SK-N-SH (cell line): ENCODE results near the gene DPP10. TPM values are rescaled to one million over a fixed set of nuclear protein-coding genes. Genes with fewer than 3 reads are reported as not detected.

Source experiments
- CTCF ChIA-PET: fragments of 300-600, 350-600 bp; formaldehyde crosslinking; extraction: SDS; loops from one replicate; lab custom pipeline; 2021; lab: Yijun Ruan, JAX
- POLR2A ChIA-PET: fragments of 350-600 bp; sonication (Branson Sonifier 250); formaldehyde crosslinking; extraction: SDS; loops from one replicate; lab custom pipeline; 2020; ENCODE audit warnings: antibody characterized with exemption, inconsistent platforms; lab: Yijun Ruan, JAX
- DNase-seq: peaks from one replicate; pipeline ENCODE4 v3.0.0; 2012
- H2AFZ ChIP-seq: fragments of 200-600 bp; sonication (generic); 2 replicates; pipeline ENCODE4 v1.8.1; 2016; ENCODE audit warnings: antibody characterized with exemption, mild to moderate bottlenecking, low read depth
- H3F3A ChIP-seq: fragments of 200-600 bp; sonication (generic); replicated peaks from 2 replicates; pipeline ENCODE3; 2016; ENCODE audit warnings: antibody characterized with exemption, mild to moderate bottlenecking; ENCODE audit not compliant: insufficient read depth
- H3K27ac ChIP-seq, 2 experiments: fragments of 200-500 bp in 1 of 2; fragments of 200-600 bp in 1 of 2; sonication (Bioruptor generic) in 1 of 2; sonication (generic), shearing (Covaris generic) in 1 of 2; 2 replicates each; pipeline versions ENCODE4 v1.5.1 to v1.6.1; 2014 to 2016; ENCODE audit warnings: low read depth in 2 of 2, inconsistent platforms in 1 of 2, low read length in 1 of 2, mild to moderate bottlenecking in 1 of 2, mixed read lengths in 1 of 2
- H3K27me3 ChIP-seq: fragments of 200-600 bp; sonication (generic), shearing (Covaris generic); 2 replicates; pipeline ENCODE4 v1.6.1; 2016; ENCODE audit warnings: mixed run types; ENCODE audit not compliant: insufficient read depth
- H3K36me3 ChIP-seq, 2 experiments: fragments of 200-500 bp in 1 of 2; fragments of 200-600 bp in 1 of 2; sonication (Bioruptor generic) in 1 of 2; sonication (generic) in 1 of 2; replicated peaks in 1 of 2; 2 replicates each; pipeline versions ENCODE3 to v1.5.1; 2014 to 2016; ENCODE audit warnings: low read length in 1 of 2, mild to moderate bottlenecking in 1 of 2; ENCODE audit not compliant: insufficient read depth in 2 of 2, control insufficient read depth in 1 of 2
- H3K4me1 ChIP-seq, 2 experiments: fragments of 200-500 bp in 1 of 2; fragments of 200-600 bp in 1 of 2; sonication (Bioruptor generic) in 1 of 2; sonication (generic), shearing (Covaris generic) in 1 of 2; 2 replicates each; pipeline versions ENCODE4 v1.5.1 to v1.6.1; 2014 to 2016; ENCODE audit warnings: low read depth in 1 of 2, low read length in 1 of 2, mixed run types in 1 of 2; ENCODE audit not compliant: insufficient read depth in 2 of 2, control insufficient read depth in 1 of 2
- H3K4me2 ChIP-seq: fragments of 200-600 bp; sonication (generic), shearing (Covaris generic); 2 replicates; pipeline ENCODE4 v1.6.1; 2017; ENCODE audit warnings: mixed run types
- H3K4me3 ChIP-seq, 2 experiments: fragments of 200-500 bp in 1 of 2; fragments of 200-600 bp in 1 of 2; sonication (Bioruptor generic) in 1 of 2; sonication (generic), shearing (Covaris generic) in 1 of 2; 2 replicates each; pipeline versions ENCODE4 v1.5.1 to v1.8.1; 2014 to 2016; ENCODE audit warnings: low read depth in 2 of 2, inconsistent platforms in 1 of 2, low read length in 1 of 2, mild to moderate bottlenecking in 1 of 2, mixed read lengths in 1 of 2, moderate library complexity in 1 of 2
- H3K79me2 ChIP-seq: fragments of 200-600 bp; sonication (generic); 2 replicates; pipeline ENCODE4 v1.8.1; 2017; ENCODE audit warnings: mild to moderate bottlenecking; ENCODE audit not compliant: insufficient read depth
- H3K9ac ChIP-seq: fragments of 200-600 bp; sonication (generic); 2 replicates; pipeline ENCODE4 v1.6.1; 2017; ENCODE audit warnings: mixed run types
- H3K9me2 ChIP-seq: fragments of 200-600 bp; sonication (generic); 2 replicates; pipeline ENCODE4 v1.6.1; 2017; ENCODE audit warnings: mixed run types
- H3K9me3 ChIP-seq: fragments of 200-600 bp; sonication (generic); 2 replicates; pipeline ENCODE4 v1.6.1; 2017; ENCODE audit warnings: mixed run types, mild to moderate bottlenecking, moderate library complexity
- H4K20me1 ChIP-seq: fragments of 200-600 bp; sonication (generic); 2 replicates; pipeline ENCODE4 v1.6.1; 2017; ENCODE audit warnings: mild to moderate bottlenecking, mixed run types; ENCODE audit not compliant: insufficient read depth
- ELF1 ChIP-seq: IDR thresholded peaks from 2 replicates; pipeline ENCODE4 v1.4.0; 2012
- EP300 ChIP-seq, 2 experiments: IDR thresholded peaks; 2 replicates each; pipeline versions ENCODE4 v1.4.0 to v1.6.1; 2012; ENCODE audit warnings: borderline replicate concordance in 1 of 2, low read depth in 1 of 2, low read length in 1 of 2
- EZH2phosphoT487 ChIP-seq: fragments of 200-600 bp; sonication (generic); IDR thresholded peaks from 2 replicates; pipeline ENCODE4 v1.6.1; 2017; ENCODE audit warnings: low read depth, mixed run types, mild to moderate bottlenecking, antibody characterized with exemption, moderate library complexity, borderline replicate concordance
- FOXM1 ChIP-seq: IDR thresholded peaks from 2 replicates; pipeline ENCODE4 v1.4.0; 2012; ENCODE audit warnings: low read depth, mild to moderate bottlenecking
- GABPA ChIP-seq: IDR thresholded peaks from 2 replicates; pipeline ENCODE4 v1.4.0; 2012; ENCODE audit warnings: low read depth, mild to moderate bottlenecking
- GATA2 ChIP-seq: sonication (generic); formaldehyde crosslinking; IDR thresholded peaks from 2 replicates; pipeline ENCODE4 v1.5.0; 2020; ENCODE audit warnings: mild to moderate bottlenecking, missing genetic modification reagents
- JUND ChIP-seq: IDR thresholded peaks from 2 replicates; pipeline ENCODE4 v1.4.0; 2012
- MEF2A ChIP-seq: IDR thresholded peaks from 2 replicates; pipeline ENCODE4 v1.4.0; 2012; ENCODE audit warnings: low read depth, borderline replicate concordance
- NFIC ChIP-seq: IDR thresholded peaks from 2 replicates; pipeline ENCODE4 v1.4.0; 2012; ENCODE audit warnings: borderline replicate concordance
- PBX3 ChIP-seq: IDR thresholded peaks from 2 replicates; pipeline ENCODE4; 2012
- POLR2AphosphoS5 ChIP-seq: IDR thresholded peaks from 2 replicates; pipeline ENCODE4 v1.6.1; 2012; ENCODE audit warnings: low read depth, low read length
- REST ChIP-seq: IDR thresholded peaks from 2 replicates; pipeline ENCODE4 v1.6.1; 2012; ENCODE audit warnings: mild to moderate bottlenecking, low read depth, low read length, moderate library complexity
- RXRA ChIP-seq: IDR thresholded peaks from 2 replicates; pipeline ENCODE4 v1.4.0; 2012; ENCODE audit warnings: low read depth, mild to moderate bottlenecking, borderline replicate concordance
- TEAD4 ChIP-seq: IDR thresholded peaks from 2 replicates; pipeline ENCODE4 v1.4.0; 2012; ENCODE audit warnings: mild to moderate bottlenecking, borderline replicate concordance; ENCODE audit not compliant: insufficient read depth
- YY1 ChIP-seq: IDR thresholded peaks from 2 replicates; pipeline ENCODE4 v1.4.0; 2012; ENCODE audit warnings: low read depth, mild to moderate bottlenecking
- WGBS: methylation state at CpG from one replicate; pipeline ENCODE4 v1.1.6; 2017; ENCODE audit warnings: low lambda C conversion rate; 5-methylcytosine and 5-hydroxymethylcytosine counted together
- polyA plus RNA-seq, 3 experiments: library from polyadenylated mRNA; depleted of rRNA; stranded (reverse); fragments of >200 nt; gene quantifications; 2 replicates each; pipeline ENCODE4 v1.2.3, GENCODE V29; 2012

The DPP10 gene
- polyA plus RNA-seq, 1 of the 3 experiments (the other 2 are of a cell fraction), result not detected

GRCh38 chr2:114753145-114753544 lies 310.7 kb downstream of the DPP10 start:
- DNase-seq, result no peak
- H4K20me1 ChIP-seq, result no peaks in the 10 kb centered on the region
- 24% methylated on average over 2 of the region's 2 CpGs for WGBS
- H3K79me2 ChIP-seq, result no peaks in the 10 kb centered on the region
- no peak overlapping the region for H3K4me2 ChIP-seq
- no peaks in the 10 kb centered on the region for H3F3A ChIP-seq
- no peak overlapping the region for H2AFZ ChIP-seq
- no peaks in the 10 kb centered on the region for H3K9me2 ChIP-seq
- POLR2A ChIA-PET, result no interaction called here
- H3K4me1 ChIP-seq, result no peaks in the 10 kb centered on the region
- H3K4me3 ChIP-seq, result no peak overlapping the region
- CTCF ChIA-PET, result interaction anchor here (0.9 kb wide), 1 partner anchor 9 kb away, joined by 4 read pairs; no protein-coding TSS in a partner anchor
- H3K9me3 ChIP-seq, result no peaks in the 10 kb centered on the region
- H3K27ac ChIP-seq, result no peak overlapping the region
- TF ChIP-seq YY1 (no peak), ELF1 (no peak), GABPA (no peak), POLR2AphosphoS5 (no peak), EP300 (IDR thresholded peaks at IDR 0.05; ENCODE audit: borderline replicate concordance in 1 of 2, low read depth in 1 of 2, low read length in 1 of 2) (no peak), JUND (no peak), RXRA (no peak), TEAD4 (no peak), REST (no peak), NFIC (no peak), FOXM1 (no peak), MEF2A (no peak)
- H3K27me3 ChIP-seq, result no peaks in the 10 kb centered on the region
- H3K9ac ChIP-seq, result no peak overlapping the region
- H3K36me3 ChIP-seq, result no peaks in the 10 kb centered on the region

- TF ChIP-seq EZH2phosphoT487 (no peak), FOXM1 (no peak), GATA2 (no peak), PBX3 (no peak), NFIC (no peak)
- no peaks in the 10 kb centered on the region for H3K9me2 ChIP-seq
- 3% methylated on average over 3 of the region's 3 CpGs for WGBS
- H3K4me3 ChIP-seq, result no peak overlapping the region
- no peak overlapping the region for H3K9ac ChIP-seq
- H3K36me3 ChIP-seq, result no peaks in the 10 kb centered on the region
- no peaks in the 10 kb centered on the region for H3K4me1 ChIP-seq
- H4K20me1 ChIP-seq, result no peaks in the 10 kb centered on the region
- CTCF ChIA-PET, result no interaction called here
- POLR2A ChIA-PET, result no interaction called here
- no peaks in the 10 kb centered on the region for H3F3A ChIP-seq
- H3K79me2 ChIP-seq, result no peaks in the 10 kb centered on the region
- no peak overlapping the region for H2AFZ ChIP-seq
- no peaks in the 10 kb centered on the region for H3K9me3 ChIP-seq
- no peaks in the 10 kb centered on the region for H3K27me3 ChIP-seq
- no peak overlapping the region for H3K27ac ChIP-seq
- no peak for DNase-seq
- H3K4me2 ChIP-seq, result no peak overlapping the region
These were observed 312.6 kb downstream of the DPP10 start for GRCh38 chr2:114754907-114755563.
